HepG2 (cell line): Measurements from ENCODE around the gene PFN1. TPM values are rescaled to one million over a fixed set of nuclear protein-coding genes. Genes with fewer than 3 reads are reported as not detected.

Experiments used
- BHLHE40 ChIP-seq: IDR thresholded peaks from 2 replicates; pipeline ENCODE4 v1.6.1; 2011; ENCODE audit warnings: low read length, improper control_type of control experiment
- DBP ChIP-seq: sonication (generic); formaldehyde crosslinking; IDR thresholded peaks from 2 replicates; pipeline ENCODE4 v1.4.0; 2020; ENCODE audit warnings: missing genetic modification reagents; ENCODE audit errors: not compliant biosample characterization
- EP300 ChIP-seq, 3 experiments: sonication (generic) in 1 of 3; formaldehyde crosslinking in 1 of 3; IDR thresholded peaks; 2 replicates each; pipeline versions ENCODE4 v1.5.1 to v1.6.1; 2011 to 2020; ENCODE audit warnings: low read depth in 2 of 3, low read length in 2 of 3, borderline replicate concordance in 1 of 3, improper control_type of control experiment in 1 of 3, mild to moderate bottlenecking in 1 of 3, missing genetic modification reagents in 1 of 3, moderate library complexity in 1 of 3
- ERF ChIP-seq: IDR thresholded peaks from 2 replicates; pipeline ENCODE4 v1.6.1; 2018; ENCODE audit warnings: missing biosample characterization, missing genetic modification reagents
- FOXA1 ChIP-seq, 2 experiments: fragments of 450-650 bp in 1 of 2; sonication (generic) in 1 of 2; formaldehyde crosslinking in 1 of 2; IDR thresholded peaks; 2 replicates each; pipeline versions ENCODE4 v1.4.0 to v1.6.1; 2016 to 2020; ENCODE audit warnings: missing genetic modification reagents in 1 of 2
- HDAC6 ChIP-seq: fragments of 200-600 bp; sonication (generic); IDR thresholded peaks from 2 replicates; pipeline ENCODE4 v1.7.0; 2017; ENCODE audit warnings: mild to moderate bottlenecking, antibody characterized with exemption, low read length, low read depth
- MEF2D ChIP-seq: sonication (generic); formaldehyde crosslinking; IDR thresholded peaks from 2 replicates; pipeline ENCODE4 v1.5.1; 2020; ENCODE audit warnings: mild to moderate bottlenecking, missing genetic modification reagents
- MIER2 ChIP-seq: IDR thresholded peaks from 2 replicates; pipeline ENCODE4 v1.6.1; 2016; ENCODE audit warnings: missing biosample characterization, missing genetic modification reagents
- MIXL1 ChIP-seq: IDR thresholded peaks from 2 replicates; pipeline ENCODE4 v1.6.1; 2016
- NFATC3 ChIP-seq: sonication (generic); formaldehyde crosslinking; IDR thresholded peaks from 2 replicates; pipeline ENCODE4 v1.5.1; 2020; ENCODE audit warnings: mild to moderate bottlenecking, missing genetic modification reagents
- REL ChIP-seq: sonication (generic); formaldehyde crosslinking; conservative IDR thresholded peaks from 2 replicates; pipeline ENCODE4 v1.8.0; 2022; ENCODE audit warnings: mild to moderate bottlenecking, missing genetic modification reagents, moderate library complexity
- SALL1 ChIP-seq: sonication (generic); formaldehyde crosslinking; IDR thresholded peaks from 2 replicates; pipeline ENCODE4 v1.8.0; 2022; ENCODE audit warnings: mild to moderate bottlenecking, missing genetic modification reagents
- SMAD1 ChIP-seq: sonication (generic); formaldehyde crosslinking; IDR thresholded peaks from 2 replicates; pipeline ENCODE4 v1.4.0; 2020; ENCODE audit warnings: missing genetic modification reagents, low read depth, mild to moderate bottlenecking, borderline replicate concordance
- SP4 ChIP-seq: sonication (generic); formaldehyde crosslinking; IDR thresholded peaks from 2 replicates; pipeline ENCODE4 v1.8.1; 2023; ENCODE audit warnings: mild to moderate bottlenecking, missing genetic modification reagents
- ZFP36L1 ChIP-seq: sonication (generic); formaldehyde crosslinking; IDR thresholded peaks from 2 replicates; pipeline ENCODE4 v1.8.0; 2022; ENCODE audit warnings: mild to moderate bottlenecking, missing genetic modification reagents, moderate library complexity
- ZFX ChIP-seq: sonication (generic); formaldehyde crosslinking; IDR thresholded peaks from 2 replicates; pipeline ENCODE4 v1.4.0; 2020; ENCODE audit warnings: mild to moderate bottlenecking, low read depth, missing genetic modification reagents, moderate library complexity
- ZMAT5 ChIP-seq: sonication (generic); formaldehyde crosslinking; IDR thresholded peaks from 2 replicates; pipeline ENCODE4 v1.5.0; 2020; ENCODE audit warnings: mild to moderate bottlenecking, low read depth, missing genetic modification reagents, borderline replicate concordance
- ZNF138 ChIP-seq: sonication (generic); formaldehyde crosslinking; IDR thresholded peaks from 2 replicates; pipeline ENCODE4 v1.5.0; 2020; ENCODE audit warnings: mild to moderate bottlenecking, low read depth, missing genetic modification reagents
- ZNF34 ChIP-seq: sonication (generic); formaldehyde crosslinking; IDR thresholded peaks from 2 replicates; pipeline ENCODE4 v1.4.0; 2020; ENCODE audit warnings: mild to moderate bottlenecking, missing genetic modification reagents, borderline replicate concordance
- ZNF441 ChIP-seq: sonication (generic); formaldehyde crosslinking; IDR thresholded peaks from 2 replicates; pipeline ENCODE4 v1.7.0; 2021; ENCODE audit warnings: missing genetic modification reagents, borderline replicate concordance
- ZNF7 ChIP-seq: IDR thresholded peaks from 2 replicates; pipeline ENCODE4 v1.6.1; 2016; ENCODE audit warnings: missing biosample characterization, missing genetic modification reagents
- polyA plus RNA-seq, 8 experiments: library from polyadenylated mRNA; depleted of rRNA in 3 of 8; stranded (reverse) in 7 of 8; unstranded in 1 of 8; fragments of >200 nt; fragmentation: Illumina TruSeq in 4 of 8; extraction: Trizol in 4 of 8; gene quantifications; 2 replicates each; pipeline versions ENCODE4 v1.2.1 to v1.2.3, GENCODE V29; 2011 to 2016; ENCODE audit warnings: low read depth in 4 of 8, missing spikeins in 1 of 8, mixed read lengths in 1 of 8; ENCODE audit not compliant: insufficient read depth in 1 of 8
- total RNA-seq, 5 experiments: library from RNA; depleted of rRNA; stranded (reverse); fragments of >200 nt; fragmentation: Illumina TruSeq; extraction: Trizol; gene quantifications; 2 replicates each; pipeline ENCODE4 v1.2.3, GENCODE V29; 2016; ENCODE audit warnings: low read depth in 1 of 5
- TF ChIP-seq, protein P1 (sequence below): sonication (generic); formaldehyde crosslinking; conservative IDR thresholded peaks from 2 replicates; pipeline ENCODE4 v1.4.0; 2020; ENCODE audit warnings: missing genetic modification reagents

Gene PFN1
- total and polyA plus RNA-seq, 2 of the 13 experiments (the other 11 are each of a cell fraction or from before 2014, with no cell fraction given): 494 to 613 TPM

- 0 out of 2 replicates have a peak, but pooled peaks have one; percentile 16 for TF ChIP-seq MIER2 (CRISPR knock-in tag)
- no peak for TF ChIP-seq NFATC3 (CRISPR knock-in tag)
- peak; percentile 62; the same call in 1 of the 2 replicates for TF ChIP-seq ZFX (CRISPR knock-in tag)
- TF ChIP-seq REL (CRISPR knock-in tag): peak; percentile 80; the same call in 1 of the 2 replicates
- TF ChIP-seq ZFP36L1 (CRISPR knock-in tag): no peak
- TF ChIP-seq, protein P1, sequence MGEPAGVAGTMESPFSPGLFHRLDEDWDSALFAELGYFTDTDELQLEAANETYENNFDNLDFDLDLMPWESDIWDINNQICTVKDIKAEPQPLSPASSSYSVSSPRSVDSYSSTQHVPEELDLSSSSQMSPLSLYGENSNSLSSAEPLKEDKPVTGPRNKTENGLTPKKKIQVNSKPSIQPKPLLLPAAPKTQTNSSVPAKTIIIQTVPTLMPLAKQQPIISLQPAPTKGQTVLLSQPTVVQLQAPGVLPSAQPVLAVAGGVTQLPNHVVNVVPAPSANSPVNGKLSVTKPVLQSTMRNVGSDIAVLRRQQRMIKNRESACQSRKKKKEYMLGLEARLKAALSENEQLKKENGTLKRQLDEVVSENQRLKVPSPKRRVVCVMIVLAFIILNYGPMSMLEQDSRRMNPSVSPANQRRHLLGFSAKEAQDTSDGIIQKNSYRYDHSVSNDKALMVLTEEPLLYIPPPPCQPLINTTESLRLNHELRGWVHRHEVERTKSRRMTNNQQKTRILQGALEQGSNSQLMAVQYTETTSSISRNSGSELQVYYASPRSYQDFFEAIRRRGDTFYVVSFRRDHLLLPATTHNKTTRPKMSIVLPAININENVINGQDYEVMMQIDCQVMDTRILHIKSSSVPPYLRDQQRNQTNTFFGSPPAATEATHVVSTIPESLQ (CRISPR knock-in tag): no peak
- TF ChIP-seq FOXA1 (IDR thresholded peaks at IDR 0.05): 0 out of 2 replicates have a peak, but pooled peaks have one; percentile 59
- peak; percentile 24; the same call in 1 of the 2 replicates for TF ChIP-seq FOXA1 (CRISPR knock-in tag; IDR thresholded peaks at IDR 0.05)
- peak; percentile 63; the same call in 1 of the 2 replicates for TF ChIP-seq ZNF441 (CRISPR knock-in tag)
- TF ChIP-seq SP4 (CRISPR knock-in tag): peak; percentile 53; the same call in 1 of the 2 replicates
- no peak for TF ChIP-seq DBP (CRISPR knock-in tag)
- no peak for TF ChIP-seq ZNF138 (CRISPR knock-in tag)
- TF ChIP-seq MIXL1 (CRISPR knock-in tag): peak; percentile 62; the same call in 1 of the 2 replicates
- TF ChIP-seq MEF2D (CRISPR knock-in tag): 0 out of 2 replicates have a peak, but pooled peaks have one; percentile 15
- peak; percentile 37; the same call in 1 of the 2 replicates for TF ChIP-seq SMAD1 (CRISPR knock-in tag)
- no peak for TF ChIP-seq EP300 (IDR thresholded peaks at IDR 0.05; ENCODE audit: low read depth in 2 of 2, low read length in 2 of 2)
- no peak for TF ChIP-seq EP300 (CRISPR knock-in tag; IDR thresholded peaks at IDR 0.05; ENCODE audit: borderline replicate concordance)
- no peak for TF ChIP-seq ZMAT5 (CRISPR knock-in tag)
- TF ChIP-seq ZNF34: no peak
- 0 out of 2 replicates have a peak, but pooled peaks have one; percentile 20 for TF ChIP-seq ERF (CRISPR knock-in tag)
- TF ChIP-seq SALL1 (CRISPR knock-in tag): peak; percentile 2; the same call in 1 of the 2 replicates
- 0 out of 2 replicates have a peak, but pooled peaks have one; percentile 1 for TF ChIP-seq BHLHE40
- no peak for TF ChIP-seq HDAC6
- TF ChIP-seq ZNF7 (CRISPR knock-in tag): no peak
Observed at GRCh38 chr17:4908711-4909496, 39.4 kb downstream of the PFN1 start (continued).
